HEK293T (cell line): ENCODE measurements around the gene NLRP1.
"Not testable (repeated sequence)": the region's sequence is repeated elsewhere in the genome, so short reads cannot be mapped to it uniquely, and the experiment has no call there.

Experiments used
- CTCF ChIA-PET: fragments of 350-600 bp; formaldehyde crosslinking; extraction: SDS; loops from one replicate; lab custom pipeline; 2021; ENCODE audit warnings: antibody characterized with exemption, inconsistent platforms; lab: Yijun Ruan, JAX
- POLR2A ChIA-PET: fragments of 350-600 bp; formaldehyde crosslinking; extraction: SDS; loops from one replicate; lab custom pipeline; 2020; ENCODE audit warnings: antibody characterized with exemption, inconsistent platforms; lab: Yijun Ruan, JAX
- DNase-seq: peaks from one replicate; pipeline ENCODE4 v3.0.0; 2012; ENCODE audit warnings: mixed read lengths; ENCODE audit errors: extremely low spot score
- ARNT ChIP-seq: fragments of 450-650 bp; IDR thresholded peaks from 2 replicates; pipeline ENCODE4 v1.6.1; 2017; ENCODE audit warnings: mild to moderate bottlenecking
- BHLHE40 ChIP-seq: fragments of 450-650 bp; IDR thresholded peaks from 2 replicates; pipeline ENCODE4 v1.6.1; 2016; ENCODE audit warnings: mild to moderate bottlenecking, moderate library complexity, borderline replicate concordance
- CTBP1 ChIP-seq: fragments of 450-650 bp; IDR thresholded peaks from 2 replicates; pipeline ENCODE4 v1.6.1; 2016; ENCODE audit warnings: borderline replicate concordance
- ELF4 ChIP-seq: fragments of 450-650 bp; IDR thresholded peaks from 2 replicates; pipeline ENCODE4 v1.6.1; 2017; ENCODE audit warnings: antibody characterized with exemption
- FOXA1 ChIP-seq: fragments of 450-650 bp; IDR thresholded peaks from 2 replicates; pipeline ENCODE4 v1.6.1; 2016; ENCODE audit warnings: mild to moderate bottlenecking
- FOXK2 ChIP-seq: fragments of 450-650 bp; IDR thresholded peaks from 2 replicates; pipeline ENCODE4 v1.6.1; 2016; ENCODE audit warnings: mild to moderate bottlenecking
- FOXM1 ChIP-seq: fragments of 450-650 bp; IDR thresholded peaks from 2 replicates; pipeline ENCODE4 v1.6.1; 2017; ENCODE audit warnings: mild to moderate bottlenecking, borderline replicate concordance
- HDGF ChIP-seq: fragments of 450-650 bp; IDR thresholded peaks from 2 replicates; pipeline ENCODE4 v1.6.1; 2017; ENCODE audit warnings: antibody characterized with exemption, borderline replicate concordance
- L3MBTL2 ChIP-seq: fragments of 450-650 bp; conservative IDR thresholded peaks from 2 replicates; pipeline ENCODE4 v1.6.1; 2016; ENCODE audit warnings: mild to moderate bottlenecking
- LEF1 ChIP-seq: fragments of 450-650 bp; IDR thresholded peaks from 2 replicates; pipeline ENCODE4 v1.6.1; 2017; ENCODE audit warnings: mild to moderate bottlenecking, borderline replicate concordance
- NFRKB ChIP-seq: fragments of 450-650 bp; IDR thresholded peaks from 2 replicates; pipeline ENCODE4 v1.6.1; 2016; ENCODE audit warnings: mild to moderate bottlenecking, moderate library complexity
- PKNOX1 ChIP-seq: fragments of 450-650 bp; IDR thresholded peaks from 2 replicates; pipeline ENCODE4 v1.6.1; 2016
- SP1 ChIP-seq: fragments of 450-650 bp; IDR thresholded peaks from 2 replicates; pipeline ENCODE4 v1.6.1; 2017
- SUZ12 ChIP-seq: fragments of 450-650 bp; IDR thresholded peaks from 2 replicates; pipeline ENCODE4 v1.6.1; 2016; ENCODE audit warnings: mild to moderate bottlenecking
- TARDBP ChIP-seq: fragments of 450-650 bp; IDR thresholded peaks from 2 replicates; pipeline ENCODE4 v1.6.1; 2016
- ZNF384 ChIP-seq: fragments of 450-650 bp; IDR thresholded peaks from 2 replicates; pipeline ENCODE4 v1.6.1; 2016

Gene NLRP1

DNA sequence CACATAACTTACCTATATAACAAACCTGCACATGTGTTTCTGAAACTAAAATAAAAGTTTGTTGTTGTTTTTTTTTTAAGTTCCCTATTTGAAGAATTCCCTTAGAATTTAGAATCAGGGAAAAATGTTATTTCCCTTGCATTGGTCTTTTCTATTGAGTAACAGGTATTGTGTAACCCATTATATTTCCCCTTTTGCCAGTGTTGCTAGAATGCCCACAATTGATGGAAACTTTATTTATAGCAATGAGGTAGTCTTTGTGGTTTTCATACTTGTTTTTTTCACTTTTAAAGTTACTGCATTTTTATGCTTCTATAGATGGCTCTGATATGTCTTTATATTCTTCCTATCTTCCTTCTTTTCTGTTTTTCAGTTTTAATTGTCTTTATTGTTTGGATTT lies 3.9 kb downstream of the NLRP1 start:
- no peak for TF ChIP-seq HDGF
- no peak for TF ChIP-seq NFRKB
- no peak for TF ChIP-seq FOXM1
- TF ChIP-seq FOXK2: no peak
- TF ChIP-seq SP1: no peak
- TF ChIP-seq SUZ12: no peak
- TF ChIP-seq ARNT: no peak
- TF ChIP-seq FOXA1: no peak
- TF ChIP-seq LEF1: no peak
- no peak for TF ChIP-seq BHLHE40
- no peak for TF ChIP-seq TARDBP
- CTCF ChIA-PET: no interaction called here
- POLR2A ChIA-PET: no interaction called here
- DNase-seq: no peak

DNA sequence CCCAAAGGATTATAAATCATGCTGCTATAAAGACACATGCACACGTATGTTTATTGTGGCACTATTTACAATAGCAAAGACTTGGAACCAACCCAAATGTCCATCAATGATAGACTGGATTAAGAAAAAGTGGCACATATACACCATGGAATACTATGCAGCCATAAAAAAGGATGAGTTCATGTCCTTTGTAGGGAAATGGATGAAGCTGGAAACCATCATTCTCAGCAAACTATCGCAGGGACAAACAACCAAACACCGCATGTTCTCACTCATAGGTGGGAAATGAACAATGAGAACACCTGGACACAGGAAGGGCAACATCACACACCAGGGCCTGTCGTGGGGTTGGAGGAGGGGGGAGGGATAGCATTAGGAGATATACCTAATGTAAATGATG lies 5.5 kb downstream of the NLRP1 start:
- CTCF ChIA-PET, DNase-seq, POLR2A ChIA-PET: not testable (repeated sequence)

DNA sequence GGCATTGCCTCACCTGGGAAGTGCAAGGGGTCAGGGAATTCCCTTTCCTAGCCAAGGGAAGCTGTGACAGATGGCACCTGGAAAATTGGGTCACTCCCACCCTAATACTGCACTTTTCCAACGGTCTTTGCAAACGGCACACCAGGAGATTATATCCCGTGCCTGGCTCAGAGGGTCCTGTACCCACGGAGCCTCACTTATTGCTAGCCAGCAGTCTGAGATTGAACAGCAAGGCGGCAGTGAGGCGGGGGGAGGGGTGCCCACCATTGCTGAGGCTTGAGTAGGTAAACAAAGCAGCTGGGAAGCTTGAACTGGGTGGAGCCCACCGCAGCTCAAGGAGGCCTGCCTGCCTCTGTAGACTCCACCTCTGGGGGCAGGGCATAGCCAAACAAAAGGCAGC lies 11.3 kb downstream of the NLRP1 start:
- CTCF ChIA-PET, DNase-seq, POLR2A ChIA-PET: not testable (repeated sequence)

- POLR2A ChIA-PET: no interaction called here
Measured at GRCh38 chr17:5571281-5571680, 13.0 kb downstream of the NLRP1 start.

DNA sequence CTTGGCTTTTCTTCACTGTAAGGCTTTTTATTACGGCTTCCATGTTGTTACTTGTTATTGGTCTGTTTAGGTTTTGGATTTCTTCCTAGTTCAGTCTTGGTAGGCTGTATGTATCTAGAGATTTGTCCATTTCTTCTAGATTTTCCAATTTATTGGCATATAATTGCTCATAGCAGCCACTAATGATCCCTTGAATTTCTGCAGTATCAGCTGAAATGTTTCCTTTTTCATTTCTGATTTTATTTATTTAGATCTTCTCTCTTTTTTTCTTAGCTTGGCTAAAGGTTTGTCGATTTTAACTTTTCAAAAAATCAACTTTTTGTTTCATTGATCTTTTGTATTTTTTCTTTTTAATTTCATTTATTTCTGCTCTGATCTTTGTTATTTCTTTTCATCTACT lies 18.5 kb downstream of the NLRP1 start:
- CTCF ChIA-PET: interaction anchor here (0.6 kb wide), 1 partner anchor 27 kb away, joined by 3 read pairs; no protein-coding TSS in a partner anchor
- POLR2A ChIA-PET: interaction anchor here (1.7 kb wide), 1 partner anchor 79 kb away, joined by 6 read pairs; the partner anchor contains the start of genes DERL2 and MIS12
- no peak for TF ChIP-seq L3MBTL2
- TF ChIP-seq NFRKB: no peak
- TF ChIP-seq BHLHE40: no peak
- no peak for TF ChIP-seq FOXA1
- TF ChIP-seq FOXK2: no peak
- no peak for TF ChIP-seq HDGF
- TF ChIP-seq SUZ12: no peak
- TF ChIP-seq SP1: no peak
- no peak for TF ChIP-seq TARDBP
- no peak for TF ChIP-seq ZNF384
- no peak for TF ChIP-seq ARNT
- no peak for TF ChIP-seq ELF4
- no peak for TF ChIP-seq CTBP1
- no peak for TF ChIP-seq PKNOX1
- DNase-seq: no peak

More at GRCh38 chr17:5571281-5571680, 13.0 kb downstream of the NLRP1 start:
- DNase-seq: no peak
- TF ChIP-seq SP1 (no peak), HDGF (no peak), LEF1 (no peak), FOXM1 (no peak)
- CTCF ChIA-PET: no interaction called here

DNA sequence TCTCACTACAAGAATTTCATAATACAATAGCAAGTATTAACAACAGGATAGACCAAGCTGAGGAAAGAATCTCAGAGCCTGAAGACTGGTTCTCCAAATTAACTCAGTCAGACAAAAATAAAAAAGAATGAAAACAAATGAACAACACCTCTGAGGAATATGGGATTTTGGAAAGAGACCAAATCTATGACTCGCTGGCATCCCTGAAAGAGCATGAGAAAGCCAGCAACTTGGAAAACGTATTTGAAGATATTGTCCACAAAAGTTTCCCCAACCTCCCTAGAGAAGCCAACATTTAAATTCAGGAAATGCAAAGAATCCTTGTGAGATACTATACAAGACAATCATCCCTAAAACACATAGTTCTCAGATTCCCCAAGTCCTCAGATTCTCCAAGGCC lies 20.9 kb downstream of the NLRP1 start:
- CTCF ChIA-PET: no interaction called here
- POLR2A ChIA-PET: no interaction called here
- no peak for TF ChIP-seq SUZ12
- TF ChIP-seq BHLHE40: no peak
- no peak for TF ChIP-seq FOXK2
- TF ChIP-seq TARDBP: no peak
- no peak for TF ChIP-seq LEF1
- TF ChIP-seq ELF4: no peak
- TF ChIP-seq FOXA1: no peak
- no peak for TF ChIP-seq NFRKB
- TF ChIP-seq HDGF: no peak
- no peak for TF ChIP-seq SP1
- TF ChIP-seq PKNOX1: no peak
- no peak for TF ChIP-seq CTBP1
- no peak for TF ChIP-seq L3MBTL2
- TF ChIP-seq ARNT: no peak
- no peak for DNase-seq

DNA sequence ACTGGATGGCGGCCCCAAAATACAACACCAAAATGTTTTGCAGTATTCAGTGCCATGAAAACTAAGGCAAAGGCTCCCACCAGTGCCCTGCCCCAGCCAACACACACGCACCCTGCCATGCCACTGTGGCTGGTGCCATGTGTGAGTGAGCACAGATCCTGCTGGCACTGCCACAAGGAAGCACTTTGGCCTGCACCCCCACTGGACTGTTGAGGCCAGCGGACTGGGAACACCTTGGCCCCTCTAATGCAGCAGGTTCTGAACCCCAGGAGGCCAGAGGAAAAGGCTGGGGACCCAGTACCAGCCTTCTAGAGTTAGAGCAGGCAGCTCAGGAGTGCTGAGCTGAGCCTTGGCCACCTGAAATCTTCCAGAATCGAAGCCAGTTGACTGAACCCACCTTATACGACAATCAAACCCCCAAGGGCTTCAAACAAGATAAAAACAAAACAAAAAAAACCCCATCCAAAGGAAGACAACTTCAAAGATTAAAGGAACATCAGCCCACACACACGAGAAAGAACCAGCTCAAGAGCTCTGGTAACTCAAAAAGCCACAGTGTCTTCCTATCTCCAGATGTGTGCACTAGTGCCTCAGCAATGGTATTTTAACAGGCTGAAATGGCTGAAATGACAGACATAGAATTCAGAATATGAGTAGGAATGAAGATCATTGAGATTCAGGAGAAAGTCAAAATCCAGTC lies 21.5 kb downstream of the NLRP1 start:
- ChIA-PET POLR2A (no interaction called here), CTCF (no interaction called here)
- DNase-seq: peak; percentile 1
- no peak for TF ChIP-seq NFRKB
